ENCODE measurements around the gene PLP2. TPM values are rescaled to one million over a fixed set of nuclear protein-coding genes. Genes with fewer than 3 reads are reported as not detected.
"Not testable (repeated sequence)": the region's sequence is repeated elsewhere in the genome, so short reads cannot be mapped to it uniquely, and the experiment has no call there.

PLP2 gene
- total RNA-seq, 2 experiments from 2014 or later, result 21.2 to 54.3 TPM

DNA sequence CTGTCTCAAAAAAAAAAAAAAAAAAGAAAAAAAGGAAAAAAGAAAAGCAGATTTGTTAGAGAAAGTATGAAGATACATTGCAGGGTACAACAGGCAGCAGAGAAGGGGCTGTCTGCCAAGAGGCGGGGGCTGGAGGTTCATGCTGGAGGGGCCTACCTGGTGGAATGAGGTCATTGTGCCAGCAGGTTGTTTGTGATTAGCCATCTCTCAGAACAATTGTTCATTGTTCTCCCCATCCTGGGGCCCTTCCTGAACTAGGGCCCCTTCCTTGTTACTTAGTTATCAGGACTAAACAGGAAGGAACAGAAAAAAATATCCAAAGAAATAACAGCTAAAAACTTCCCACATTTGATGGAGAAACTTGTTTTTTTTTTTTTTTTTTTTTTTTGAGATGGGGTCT, 34.2 kb upstream of the PLP2 start:
- no peaks in the 10 kb centered on the region for H3K79me2 ChIP-seq (ENCODE audit: insufficient read depth, low read depth, low read length)
- DNase-seq (ENCODE audit: low spot score), result no peak
- no peak overlapping the region for H3K4me3 ChIP-seq (ENCODE audit: low read depth, low read length, poor library complexity, severe bottlenecking)
- POLR2A ChIA-PET, result no interaction called here
- no peaks in the 10 kb centered on the region for H3K36me3 ChIP-seq (ENCODE audit: insufficient read depth, low read length)
- H3K4me1 ChIP-seq (ENCODE audit: insufficient read depth, low read length, poor library complexity, severe bottlenecking), result no peaks in the 10 kb centered on the region
- CTCF ChIA-PET (ENCODE audit: unreplicated experiment), result interaction anchor here (0.6 kb wide), 1 partner anchor 14 kb away, joined by 3 read pairs; no protein-coding TSS in a partner anchor
- H4K20me1 ChIP-seq (ENCODE audit: insufficient read depth, low read length), result no peaks in the 10 kb centered on the region
- intact Hi-C loops (cut with micrococcal nuclease; ENCODE audit: unreplicated experiment), result no loop called here
- no TSS peak for BruUV-seq (replicated peaks)
- TF ChIP-seq, protein P1, sequence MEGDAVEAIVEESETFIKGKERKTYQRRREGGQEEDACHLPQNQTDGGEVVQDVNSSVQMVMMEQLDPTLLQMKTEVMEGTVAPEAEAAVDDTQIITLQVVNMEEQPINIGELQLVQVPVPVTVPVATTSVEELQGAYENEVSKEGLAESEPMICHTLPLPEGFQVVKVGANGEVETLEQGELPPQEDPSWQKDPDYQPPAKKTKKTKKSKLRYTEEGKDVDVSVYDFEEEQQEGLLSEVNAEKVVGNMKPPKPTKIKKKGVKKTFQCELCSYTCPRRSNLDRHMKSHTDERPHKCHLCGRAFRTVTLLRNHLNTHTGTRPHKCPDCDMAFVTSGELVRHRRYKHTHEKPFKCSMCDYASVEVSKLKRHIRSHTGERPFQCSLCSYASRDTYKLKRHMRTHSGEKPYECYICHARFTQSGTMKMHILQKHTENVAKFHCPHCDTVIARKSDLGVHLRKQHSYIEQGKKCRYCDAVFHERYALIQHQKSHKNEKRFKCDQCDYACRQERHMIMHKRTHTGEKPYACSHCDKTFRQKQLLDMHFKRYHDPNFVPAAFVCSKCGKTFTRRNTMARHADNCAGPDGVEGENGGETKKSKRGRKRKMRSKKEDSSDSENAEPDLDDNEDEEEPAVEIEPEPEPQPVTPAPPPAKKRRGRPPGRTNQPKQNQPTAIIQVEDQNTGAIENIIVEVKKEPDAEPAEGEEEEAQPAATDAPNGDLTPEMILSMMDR (conservative IDR thresholded peaks at IDR 0.05; ENCODE audit: low read length), result no peak
- no peak for TF ChIP-seq EZH2phosphoT487 (IDR thresholded peaks at IDR 0.05; ENCODE audit: borderline replicate concordance, low read depth, low read length)
- H3K4me2 ChIP-seq (ENCODE audit: low read length), result no peak overlapping the region
- H3K9me2 ChIP-seq (ENCODE audit: insufficient read depth, low read length), result no peaks in the 10 kb centered on the region
- H3K27ac ChIP-seq (ENCODE audit: low read depth, low read length, poor library complexity, severe bottlenecking), result no peak overlapping the region
- H3K9me3 ChIP-seq (ENCODE audit: low read length), result no peaks in the 10 kb centered on the region
- no peak overlapping the region for H2AFZ ChIP-seq (ENCODE audit: low read length)

DNA sequence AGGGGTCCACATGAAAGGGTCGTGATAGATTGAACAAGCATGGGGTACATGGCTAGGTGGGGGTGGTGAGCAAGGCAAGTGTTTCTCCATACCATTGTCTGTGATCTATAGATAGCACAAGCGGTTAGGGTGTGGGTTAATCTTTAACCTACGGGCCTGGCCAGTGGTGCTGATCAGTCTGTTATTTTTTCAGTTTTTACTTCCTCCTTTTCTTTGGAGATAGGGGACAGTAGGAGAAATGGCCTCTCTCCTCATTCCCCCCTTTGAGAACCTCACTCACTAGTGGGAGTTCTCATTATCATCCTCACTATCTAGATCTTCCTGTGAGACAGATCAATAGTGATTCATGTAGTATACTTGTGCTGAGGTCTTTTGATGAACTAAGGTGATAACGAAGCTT, 32.0 kb upstream of the PLP2 start:
- Histone ChIP-seq H3K36me3 (ENCODE audit: insufficient read depth, low read length) (no peaks in the 10 kb centered on the region), H3K9me3 (ENCODE audit: low read length) (no peaks in the 10 kb centered on the region), H3K4me2 (ENCODE audit: low read length) (no peak overlapping the region), H3K4me3 (ENCODE audit: low read depth, low read length, poor library complexity, severe bottlenecking) (no peak overlapping the region), H2AFZ (ENCODE audit: low read length) (no peak overlapping the region), H3K4me1 (ENCODE audit: insufficient read depth, low read length, poor library complexity, severe bottlenecking) (no peaks in the 10 kb centered on the region), H3K27ac (ENCODE audit: low read depth, low read length, poor library complexity, severe bottlenecking) (no peak overlapping the region), H3K79me2 (ENCODE audit: insufficient read depth, low read depth, low read length) (no peaks in the 10 kb centered on the region), H3K9me2 (ENCODE audit: insufficient read depth, low read length) (no peaks in the 10 kb centered on the region), H4K20me1 (ENCODE audit: insufficient read depth, low read length) (no peaks in the 10 kb centered on the region)
- intact Hi-C loops (cut with micrococcal nuclease; ENCODE audit: unreplicated experiment), result no loop called here
- ChIA-PET POLR2A (no interaction called here), CTCF (ENCODE audit: unreplicated experiment) (no interaction called here)
- no peak for DNase-seq (ENCODE audit: low spot score)
- BruUV-seq (replicated peaks), result no TSS peak
- TF ChIP-seq, protein P1 (conservative IDR thresholded peaks at IDR 0.05; ENCODE audit: low read length), result no peak
- TF ChIP-seq EZH2phosphoT487 (IDR thresholded peaks at IDR 0.05; ENCODE audit: borderline replicate concordance, low read depth, low read length), result no peak

DNA sequence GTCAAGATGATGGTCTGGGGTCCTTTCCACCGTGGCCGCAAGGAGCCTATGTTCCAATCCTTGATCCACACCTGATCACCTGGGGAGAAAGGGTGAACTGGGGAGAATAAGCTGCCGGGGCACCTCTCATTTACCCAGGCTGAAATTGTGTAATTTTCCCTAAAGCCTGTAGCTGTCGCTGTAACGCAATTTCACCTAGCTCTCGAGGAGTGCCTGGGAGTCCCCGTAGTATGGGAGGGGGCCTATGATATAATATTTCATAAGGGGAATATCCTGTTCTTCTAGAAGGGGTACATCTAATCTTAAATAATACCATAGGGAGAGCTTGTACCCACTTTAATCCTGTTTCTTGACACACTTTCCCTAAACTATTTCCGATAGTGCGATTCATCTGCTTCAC, 29.4 kb upstream of the PLP2 start:
- CTCF ChIA-PET (ENCODE audit: unreplicated experiment), result interaction anchor here (0.6 kb wide), 1 partner anchor 49 kb away, joined by 3 read pairs; no protein-coding TSS in a partner anchor
- POLR2A ChIA-PET; H3K27ac ChIP-seq (ENCODE audit: low read depth, low read length, poor library complexity, severe bottlenecking); H3K4me2 ChIP-seq (ENCODE audit: low read length); BruUV-seq (replicated peaks); H3K9me3 ChIP-seq (ENCODE audit: low read length); H4K20me1 ChIP-seq (ENCODE audit: insufficient read depth, low read length); intact Hi-C loops (cut with micrococcal nuclease; ENCODE audit: unreplicated experiment); H3K4me3 ChIP-seq (ENCODE audit: low read depth, low read length, poor library complexity, severe bottlenecking); H2AFZ ChIP-seq (ENCODE audit: low read length); H3K79me2 ChIP-seq (ENCODE audit: insufficient read depth, low read depth, low read length); H3K36me3 ChIP-seq (ENCODE audit: insufficient read depth, low read length); H3K9me2 ChIP-seq (ENCODE audit: insufficient read depth, low read length); H3K4me1 ChIP-seq (ENCODE audit: insufficient read depth, low read length, poor library complexity, severe bottlenecking): not testable (repeated sequence)
- DNase-seq (ENCODE audit: low spot score), result peak; percentile 33
- TF ChIP-seq, protein P1 (conservative IDR thresholded peaks at IDR 0.05; ENCODE audit: low read length), result peak; percentile 69

DNA sequence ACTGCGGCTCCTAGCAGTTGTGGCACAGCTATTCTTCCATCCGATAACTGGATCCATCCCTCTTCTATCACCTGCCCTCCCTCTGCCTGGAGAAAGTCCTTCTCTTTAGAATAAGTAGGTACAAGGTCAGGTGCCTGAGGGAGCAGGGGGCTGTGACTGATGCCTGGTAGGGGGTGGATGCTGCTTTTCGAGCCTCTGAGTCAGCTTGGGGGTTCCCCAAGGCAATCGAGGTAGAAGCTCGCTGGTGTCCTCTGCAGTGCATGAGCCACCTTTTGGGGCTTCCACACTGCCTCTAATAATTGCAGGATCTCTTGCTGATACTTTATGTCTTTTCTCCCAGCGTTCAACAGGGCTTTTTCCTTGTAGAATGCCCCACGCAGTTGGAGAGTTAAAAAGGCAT, 28.5 kb upstream of the PLP2 start:
- H3K4me3 ChIP-seq (ENCODE audit: low read depth, low read length, poor library complexity, severe bottlenecking); POLR2A ChIA-PET; H3K4me2 ChIP-seq (ENCODE audit: low read length); BruUV-seq (replicated peaks); DNase-seq (ENCODE audit: low spot score); H3K9me2 ChIP-seq (ENCODE audit: insufficient read depth, low read length); H4K20me1 ChIP-seq (ENCODE audit: insufficient read depth, low read length); CTCF ChIA-PET (ENCODE audit: unreplicated experiment); H3K27ac ChIP-seq (ENCODE audit: low read depth, low read length, poor library complexity, severe bottlenecking); H3K9me3 ChIP-seq (ENCODE audit: low read length); H3K79me2 ChIP-seq (ENCODE audit: insufficient read depth, low read depth, low read length); H3K36me3 ChIP-seq (ENCODE audit: insufficient read depth, low read length); H3K4me1 ChIP-seq (ENCODE audit: insufficient read depth, low read length, poor library complexity, severe bottlenecking); intact Hi-C loops (cut with micrococcal nuclease; ENCODE audit: unreplicated experiment); H2AFZ ChIP-seq (ENCODE audit: low read length): not testable (repeated sequence)

Data from OCI-LY7 (cell line).